Measurements from ENCODE around the gene DPP6.

DNA sequence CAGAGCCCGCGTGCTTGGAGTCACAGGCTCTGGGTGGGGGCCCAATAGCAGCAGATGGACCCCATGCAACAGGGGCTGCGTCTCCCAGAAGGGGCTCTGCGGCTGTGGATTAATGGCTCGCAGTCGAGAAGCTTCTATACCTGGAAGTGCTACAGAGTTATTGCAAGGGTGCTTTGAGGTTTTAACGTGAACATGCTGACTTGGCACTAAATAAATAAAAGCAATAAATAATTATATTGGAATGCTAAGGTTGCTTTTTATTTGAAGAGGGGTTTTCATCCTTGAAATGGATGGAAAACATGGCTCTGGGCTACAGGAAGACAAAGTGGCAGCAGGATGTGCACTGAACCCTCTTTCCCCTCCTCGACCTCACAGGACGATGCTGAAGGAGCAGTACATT is 828.3 kb downstream of the DPP6 start:
- no peak for TF ChIP-seq POLR2A (IDR thresholded peaks at IDR 0.05; ENCODE audit: control extremely low read depth in 1 of 2, low read depth in 2 of 2, low read length in 2 of 2)
- TF ChIP-seq EZH2 (IDR thresholded peaks at IDR 0.05; ENCODE audit: low read depth, low read length, severe bottlenecking) = no peak
- TF ChIP-seq, protein P1, sequence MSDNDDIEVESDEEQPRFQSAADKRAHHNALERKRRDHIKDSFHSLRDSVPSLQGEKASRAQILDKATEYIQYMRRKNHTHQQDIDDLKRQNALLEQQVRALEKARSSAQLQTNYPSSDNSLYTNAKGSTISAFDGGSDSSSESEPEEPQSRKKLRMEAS (IDR thresholded peaks at IDR 0.05) = no peak
